ENCODE measurements around the gene B3GNT7.

DNA sequence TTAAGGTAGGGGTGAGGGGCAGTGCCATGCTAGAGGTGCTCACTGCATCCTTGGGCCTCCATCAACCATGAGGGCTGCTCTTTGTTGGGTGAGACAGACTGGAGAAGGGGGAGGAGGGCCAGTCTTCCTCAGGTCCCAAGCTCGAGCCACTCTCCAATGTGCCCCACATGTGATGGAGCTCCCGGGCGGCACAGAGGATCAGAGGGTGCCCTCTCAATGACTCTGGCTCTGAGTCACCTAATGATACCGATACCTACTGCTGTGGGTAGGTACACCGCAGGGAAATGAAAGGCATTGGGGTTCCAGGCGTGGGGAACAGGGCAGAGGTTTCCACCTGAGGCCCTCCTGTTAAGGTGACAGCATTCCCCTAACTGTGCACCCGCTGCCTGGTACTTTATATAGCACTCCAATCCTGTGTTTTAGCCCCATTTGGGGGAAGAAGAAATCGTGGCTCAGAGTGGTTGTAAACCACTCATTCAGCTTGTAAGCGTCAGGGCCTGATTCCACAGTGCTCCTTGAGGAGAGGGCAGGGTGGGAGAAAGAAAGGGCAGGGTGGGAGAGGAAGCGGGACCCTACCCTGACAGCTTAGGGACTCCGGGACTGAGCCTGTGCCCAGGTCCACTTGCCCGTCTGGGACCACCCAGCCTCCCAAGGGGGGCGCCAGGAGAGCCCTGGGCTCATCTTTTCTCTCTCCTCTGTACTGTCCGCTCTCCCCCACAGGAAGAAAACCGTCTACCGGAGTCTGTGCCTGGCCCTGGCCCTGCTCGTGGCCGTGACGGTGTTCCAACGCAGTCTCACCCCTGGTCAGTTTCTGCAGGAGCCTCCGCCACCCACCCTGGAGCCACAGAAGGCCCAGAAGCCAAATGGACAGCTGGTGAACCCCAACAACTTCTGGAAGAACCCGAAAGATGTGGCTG, 1.8 kb downstream of the B3GNT7 start:
- TF ChIP-seq EP300 (IDR thresholded peaks at IDR 0.05; ENCODE audit: borderline replicate concordance) (no peak), TAF1 (IDR thresholded peaks at IDR 0.05; ENCODE audit: low read depth) (no peak), RAD21 (IDR thresholded peaks at IDR 0.05; ENCODE audit: low read depth) (no peak)
